ENCODE data around the gene HUNK. TPM values are rescaled to one million over a fixed set of nuclear protein-coding genes. Genes with fewer than 3 reads are reported as not detected.

Gene HUNK
- total and polyA plus RNA-seq, 2 donors (not counting 1 experiment from before 2014, with no cell fraction given) = 0.01 to 0.07 TPM

GRCh38 chr21:31889460-31889859 is 16.6 kb downstream of the HUNK start:
- no peak overlapping the region for H3K4me3 Mint-ChIP-seq

GRCh38 chr21:31892686-31893085 is 19.9 kb downstream of the HUNK start:
- DNase-seq = no peak
- Mint-ChIP-seq H3K4me3 (no peak overlapping the region), H3K4me1 (no peaks in the 10 kb centered on the region), H3K27me3 (peaks cover 25% of the 10 kb centered on the region), H3K9me3 (ENCODE audit: insufficient read depth) (no peaks in the 10 kb centered on the region), H3K27ac (no peak overlapping the region)
- no peaks in the 10 kb centered on the region for H3K36me3 ChIP-seq (replicated peaks in 1 of 2; ENCODE audit: control extremely low read depth in 1 of 2, control insufficient read depth in 1 of 2, extremely low read depth in 1 of 2, insufficient read depth in 2 of 2, low read length in 1 of 2)
- H3K4me2 ChIP-seq (replicated peaks; ENCODE audit: low read depth, low read length, poor library complexity, severe bottlenecking) = no peak overlapping the region
- no peak overlapping the region for H2AFZ ChIP-seq (ENCODE audit: insufficient read depth, low read depth, low read length, poor library complexity, severe bottlenecking)
- no peak overlapping the region for H3K9ac ChIP-seq (ENCODE audit: low read length)
- ChIA-PET POLR2A (no interaction called here), CTCF (no interaction called here)
- H3K27me3 ChIP-seq (replicated peaks in 1 of 4; ENCODE audit: control extremely low read depth in 1 of 4, control insufficient read depth in 3 of 4, insufficient read depth in 4 of 4, low read length in 3 of 4) = peaks cover 0 to 2% (median 0%) of the 10 kb centered on the region in 4 experiments
- TF ChIP-seq CTCF (IDR thresholded peaks at IDR 0.05) = no peak
- TF ChIP-seq EZH2 (IDR thresholded peaks at IDR 0.05; ENCODE audit: borderline replicate concordance, insufficient read depth, low read depth, low read length, poor library complexity, severe bottlenecking) = no peak
- H3K4me1 ChIP-seq (ENCODE audit: control insufficient read depth in 2 of 2, insufficient read depth in 2 of 2, low read length in 2 of 2) = no peaks in the 10 kb centered on the region
- no peaks in the 10 kb centered on the region for H4K20me1 ChIP-seq (ENCODE audit: control insufficient read depth, insufficient read depth, low read length, poor library complexity, severe bottlenecking)
- WGBS (ENCODE audit: insufficient coverage) = 78% methylated on average over 3 of the region's 9 CpGs
- no peak overlapping the region for H3K4me3 ChIP-seq (ENCODE audit: control extremely low read depth in 1 of 5, extremely low read depth in 1 of 5, insufficient read depth in 1 of 5, low read depth in 2 of 5, low read length in 4 of 5)
- no peaks in the 10 kb centered on the region for H3K9me3 ChIP-seq (ENCODE audit: control extremely low read depth in 1 of 3, control insufficient read depth in 2 of 3, insufficient read depth in 1 of 3, low read length in 2 of 3)
- no peak for ATAC-seq (ENCODE audit: low read depth)
- no peak overlapping the region for H3K27ac ChIP-seq (ENCODE audit: low read length in 2 of 2)
- no peaks in the 10 kb centered on the region for H3K79me2 ChIP-seq (ENCODE audit: control insufficient read depth, insufficient read depth, low read length)
- intact Hi-C loops (cut with micrococcal nuclease) = no loop called here

More at GRCh38 chr21:31889460-31889859, 16.6 kb downstream of the HUNK start:
- Mint-ChIP-seq H3K27me3 (peaks cover 32% of the 10 kb centered on the region), H3K4me1 (no peaks in the 10 kb centered on the region), H3K27ac (no peak overlapping the region), H3K9me3 (ENCODE audit: insufficient read depth) (no peaks in the 10 kb centered on the region)
- Histone ChIP-seq H3K4me3 (ENCODE audit: control extremely low read depth in 1 of 5, extremely low read depth in 1 of 5, insufficient read depth in 1 of 5, low read depth in 2 of 5, low read length in 4 of 5) (no peak overlapping the region), H3K27me3 (replicated peaks in 1 of 4; ENCODE audit: control extremely low read depth in 1 of 4, control insufficient read depth in 3 of 4, insufficient read depth in 4 of 4, low read length in 3 of 4) (peaks cover 0 to 2% (median 0%) of the 10 kb centered on the region in 4 experiments), H3K4me2 (replicated peaks; ENCODE audit: low read depth, low read length, poor library complexity, severe bottlenecking) (no peak overlapping the region), H3K9ac (ENCODE audit: low read length) (no peak overlapping the region), H3K79me2 (ENCODE audit: control insufficient read depth, insufficient read depth, low read length) (no peaks in the 10 kb centered on the region), H3K27ac (ENCODE audit: low read length in 2 of 2) (no peak overlapping the region), H4K20me1 (ENCODE audit: control insufficient read depth, insufficient read depth, low read length, poor library complexity, severe bottlenecking) (no peaks in the 10 kb centered on the region), H3K36me3 (replicated peaks in 1 of 2; ENCODE audit: control extremely low read depth in 1 of 2, control insufficient read depth in 1 of 2, extremely low read depth in 1 of 2, insufficient read depth in 2 of 2, low read length in 1 of 2) (no peaks in the 10 kb centered on the region), H3K4me1 (ENCODE audit: control insufficient read depth in 2 of 2, insufficient read depth in 2 of 2, low read length in 2 of 2) (no peaks in the 10 kb centered on the region), H3K9me3 (ENCODE audit: control extremely low read depth in 1 of 3, control insufficient read depth in 2 of 3, insufficient read depth in 1 of 3, low read length in 2 of 3) (no peaks in the 10 kb centered on the region), H2AFZ (ENCODE audit: insufficient read depth, low read depth, low read length, poor library complexity, severe bottlenecking) (no peak overlapping the region)
- no peak for DNase-seq
- ChIA-PET POLR2A (no interaction called here), CTCF (interaction anchor here (0.7 kb wide), 1 partner anchor 18 kb away, joined by 3 read pairs; no protein-coding TSS in a partner anchor)
- TF ChIP-seq EZH2 (IDR thresholded peaks at IDR 0.05; ENCODE audit: borderline replicate concordance, insufficient read depth, low read depth, low read length, poor library complexity, severe bottlenecking) = no peak
- no peak for TF ChIP-seq CTCF (IDR thresholded peaks at IDR 0.05)
- intact Hi-C loops (cut with micrococcal nuclease) = no loop called here
- no CpG with 5 or more reads among the region's 2 CpGs for WGBS (ENCODE audit: insufficient coverage)
- no peak for ATAC-seq (ENCODE audit: low read depth)

Data from B cell (primary cell).